GM18502 (cell line): ENCODE measurements around the gene DCC.

ENCODE experiments used
- ATAC-seq: cut with Tn5 transposase; IDR thresholded peaks from one replicate; pipeline ENCODE4 v1.9.1; 2021; ENCODE audit warnings: mild to moderate bottlenecking; ENCODE audit not compliant: unreplicated experiment, poor library complexity

Gene DCC

DNA sequence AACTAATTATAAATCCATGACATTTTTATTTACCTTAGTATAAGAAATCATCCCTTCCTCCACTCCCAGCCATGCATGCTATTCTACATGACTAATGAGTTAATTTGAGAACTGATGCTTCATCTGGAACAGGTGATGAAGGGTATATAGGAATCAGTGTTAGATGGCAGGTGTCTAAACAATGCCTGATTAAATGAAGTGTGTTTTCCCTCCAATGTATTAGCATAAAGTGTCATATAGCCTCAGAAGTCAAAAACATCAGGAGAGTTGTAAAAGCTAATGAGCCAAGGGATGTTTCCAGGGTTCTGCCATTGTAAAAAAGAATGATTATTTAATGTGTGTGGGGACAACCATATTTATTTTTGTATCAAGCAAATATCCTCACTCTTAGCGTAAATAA lies 913.8 kb downstream of the DCC start:
- no peak for ATAC-seq

DNA sequence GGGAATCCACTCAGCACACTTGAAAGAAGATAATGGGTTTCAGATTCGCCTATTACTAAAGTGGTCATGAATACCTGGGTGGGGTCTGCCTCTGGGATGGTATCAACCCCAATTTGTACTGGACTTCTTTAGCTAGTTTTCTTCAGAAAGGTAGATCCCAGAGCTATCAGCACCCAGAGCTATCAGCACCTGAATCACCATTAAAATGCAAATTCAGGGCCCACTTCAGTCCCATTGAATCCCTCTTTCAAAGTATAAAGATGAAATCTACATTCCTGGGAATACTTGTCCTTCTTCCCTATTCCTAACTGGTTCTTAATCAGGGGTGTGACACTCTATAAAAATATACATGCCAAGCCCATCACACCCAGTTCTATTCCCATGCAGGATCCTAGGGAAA lies 914.3 kb downstream of the DCC start:
- ATAC-seq: no peak

DNA sequence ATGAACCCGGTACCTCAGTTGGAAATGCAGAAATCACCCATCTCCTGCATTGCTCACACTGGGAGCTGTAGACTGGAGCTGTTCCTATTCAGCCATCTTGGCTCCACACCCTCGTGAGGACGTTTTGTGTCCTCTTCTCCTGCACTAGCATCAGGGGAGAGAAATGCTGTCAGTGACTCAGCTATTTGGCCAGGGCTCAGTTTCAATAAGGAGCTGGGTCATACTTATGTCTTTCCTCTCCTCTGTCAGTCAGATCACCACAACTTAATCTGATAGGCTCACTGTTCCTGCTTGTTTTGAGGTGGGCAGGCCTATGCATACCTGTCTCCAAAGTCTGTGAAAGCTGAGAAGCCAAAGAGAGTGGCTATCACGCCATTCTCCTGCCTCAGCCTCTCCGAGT lies 921.2 kb downstream of the DCC start:
- no peak for ATAC-seq

DNA sequence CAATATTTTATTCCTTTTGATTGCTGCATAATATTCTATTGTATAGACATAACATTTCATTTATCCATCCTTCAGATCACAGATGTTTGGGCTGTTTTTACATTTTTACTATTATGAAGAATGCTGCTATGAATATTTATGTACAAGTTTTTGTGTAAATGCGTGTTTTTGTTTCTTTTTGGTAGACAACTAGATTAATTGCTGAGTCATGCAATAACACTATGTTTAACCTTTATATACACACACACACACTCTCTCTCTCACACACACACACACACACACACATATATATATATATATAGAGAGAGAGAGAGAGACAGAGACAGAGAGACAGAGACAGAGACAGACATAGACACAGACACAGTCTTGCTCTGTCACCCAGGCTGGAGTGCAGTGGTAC lies 926.9 kb downstream of the DCC start:
- ATAC-seq: no peak

DNA sequence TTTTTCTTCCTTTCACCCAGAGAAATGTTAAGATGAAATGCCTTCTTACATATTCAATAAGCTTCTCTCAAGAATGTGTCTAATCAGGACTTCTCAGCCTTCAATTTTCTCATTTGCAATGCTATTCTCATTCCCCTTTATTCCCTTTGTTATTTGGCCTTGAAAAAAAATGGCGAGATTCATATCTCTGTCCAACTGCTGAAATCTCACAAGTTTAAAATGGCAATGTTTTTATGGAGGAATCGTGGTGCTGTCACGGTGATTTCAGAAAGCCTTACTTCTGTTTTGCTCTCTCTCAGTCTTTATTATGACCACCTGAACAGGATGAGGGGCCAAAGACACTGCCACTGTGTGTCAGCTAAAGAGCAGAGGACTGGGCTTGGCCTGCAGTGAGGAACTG lies 928.5 kb downstream of the DCC start:
- ATAC-seq: no peak

DNA sequence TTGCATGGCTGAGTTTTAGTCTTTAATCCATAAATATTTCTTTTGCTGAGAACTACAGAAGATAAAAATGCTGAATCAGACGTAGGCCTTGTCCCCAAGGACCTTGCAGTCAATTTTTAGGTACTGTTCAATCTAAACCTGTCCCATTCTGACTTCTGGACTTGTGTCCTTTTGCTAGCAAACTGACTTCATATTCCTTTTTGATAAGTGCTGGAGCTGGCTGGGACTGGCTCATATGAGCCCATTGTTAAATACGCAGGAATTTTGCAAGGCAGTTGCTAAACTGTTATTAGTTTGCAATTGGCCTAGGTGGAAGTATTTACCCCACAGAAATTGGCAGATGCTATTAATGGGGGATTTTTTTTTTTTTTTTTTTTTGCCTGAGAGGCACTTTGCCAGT lies 941.4 kb downstream of the DCC start:
- no peak for ATAC-seq

DNA sequence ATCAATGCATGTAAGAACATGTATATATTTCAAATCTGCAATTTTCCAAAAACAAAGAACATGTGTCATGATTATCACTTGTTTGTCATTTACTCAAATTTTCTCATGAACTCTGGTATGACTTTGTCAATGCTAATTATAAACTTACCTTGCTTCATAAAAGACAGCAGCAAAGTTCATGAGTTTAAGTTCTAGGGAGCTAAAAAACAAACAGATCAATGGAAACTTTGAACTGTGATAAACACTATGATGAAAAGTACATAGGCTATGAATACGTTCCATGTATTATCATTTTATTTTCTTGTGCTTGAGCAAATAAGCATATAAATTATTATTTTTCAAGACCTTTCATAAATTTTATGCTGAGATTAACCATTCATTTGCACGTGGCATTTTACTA lies 943.7 kb downstream of the DCC start:
- no peak for ATAC-seq

DNA sequence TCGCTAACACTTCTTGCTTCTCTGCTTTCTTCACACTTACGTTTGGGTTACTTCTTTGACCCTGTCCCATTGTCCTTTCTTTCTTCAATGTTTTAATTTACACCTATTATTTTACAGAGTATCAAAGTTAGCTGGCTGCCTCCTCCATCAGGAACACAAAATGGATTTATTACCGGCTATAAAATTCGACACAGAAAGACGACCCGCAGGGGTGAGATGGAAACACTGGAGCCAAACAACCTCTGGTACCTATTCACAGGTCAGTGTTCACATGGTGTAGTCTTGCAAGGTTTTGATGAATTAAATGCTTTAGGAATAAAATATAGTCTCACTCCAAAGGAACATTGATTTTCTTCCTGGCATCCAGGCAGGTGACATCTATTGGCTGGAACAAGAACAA lies 965.5 kb downstream of the DCC start:
- no peak for ATAC-seq

DNA sequence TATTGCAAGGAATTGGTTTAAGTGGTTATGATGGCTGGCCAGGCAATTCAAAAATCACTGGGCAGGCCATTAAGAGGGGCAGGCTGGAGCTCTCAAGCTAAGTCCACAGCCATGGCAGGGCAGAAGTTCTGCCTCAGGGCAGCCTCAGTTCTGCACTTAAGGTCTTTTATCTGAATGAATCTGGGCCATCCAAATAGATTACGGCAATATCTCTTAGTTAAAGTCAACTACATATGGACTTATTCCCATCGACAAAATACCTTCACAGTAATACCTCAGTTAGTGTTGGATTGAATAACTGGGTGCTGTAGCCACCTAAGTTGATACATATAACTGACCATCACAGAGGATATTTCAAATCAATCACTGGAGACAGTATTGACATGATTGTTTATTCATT lies 979.6 kb downstream of the DCC start:
- no peak for ATAC-seq

DNA sequence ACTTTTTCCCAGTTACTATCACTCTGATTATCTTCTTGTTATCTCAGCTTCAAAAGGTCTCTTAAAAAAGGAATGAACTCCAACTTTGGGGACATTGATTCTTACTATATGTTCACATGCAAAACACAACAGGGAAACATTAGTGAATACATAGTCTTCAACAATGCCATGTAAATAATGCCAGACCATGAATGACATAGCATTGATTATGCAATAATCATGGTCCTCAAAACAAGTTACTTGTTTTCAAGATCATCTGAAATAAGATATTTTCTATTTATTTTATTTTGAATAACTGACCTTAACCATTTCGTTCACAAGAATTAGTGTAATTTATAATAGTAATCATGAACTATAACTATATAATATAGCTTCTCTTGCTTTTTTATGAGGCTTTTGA lies 982.2 kb downstream of the DCC start:
- ATAC-seq: no peak

DNA sequence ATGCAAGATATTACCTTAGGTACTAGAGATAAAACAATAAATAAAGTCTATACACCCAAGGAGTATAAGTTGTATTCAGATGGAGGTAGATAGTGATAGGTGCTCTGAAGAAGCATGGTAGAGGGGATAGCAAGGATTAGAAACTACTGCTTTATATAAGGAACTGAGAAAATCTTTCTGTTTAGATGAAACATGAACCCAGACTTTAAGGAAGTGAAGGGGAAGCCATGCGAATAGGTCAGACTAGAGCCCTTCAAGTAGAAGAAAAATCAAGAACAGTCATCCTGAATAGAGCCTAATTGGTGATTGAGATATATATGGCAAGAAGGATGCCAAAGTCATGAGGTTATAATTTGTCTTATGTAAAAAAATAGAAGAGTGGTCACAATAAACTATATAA lies 984.4 kb downstream of the DCC start:
- no peak for ATAC-seq

DNA sequence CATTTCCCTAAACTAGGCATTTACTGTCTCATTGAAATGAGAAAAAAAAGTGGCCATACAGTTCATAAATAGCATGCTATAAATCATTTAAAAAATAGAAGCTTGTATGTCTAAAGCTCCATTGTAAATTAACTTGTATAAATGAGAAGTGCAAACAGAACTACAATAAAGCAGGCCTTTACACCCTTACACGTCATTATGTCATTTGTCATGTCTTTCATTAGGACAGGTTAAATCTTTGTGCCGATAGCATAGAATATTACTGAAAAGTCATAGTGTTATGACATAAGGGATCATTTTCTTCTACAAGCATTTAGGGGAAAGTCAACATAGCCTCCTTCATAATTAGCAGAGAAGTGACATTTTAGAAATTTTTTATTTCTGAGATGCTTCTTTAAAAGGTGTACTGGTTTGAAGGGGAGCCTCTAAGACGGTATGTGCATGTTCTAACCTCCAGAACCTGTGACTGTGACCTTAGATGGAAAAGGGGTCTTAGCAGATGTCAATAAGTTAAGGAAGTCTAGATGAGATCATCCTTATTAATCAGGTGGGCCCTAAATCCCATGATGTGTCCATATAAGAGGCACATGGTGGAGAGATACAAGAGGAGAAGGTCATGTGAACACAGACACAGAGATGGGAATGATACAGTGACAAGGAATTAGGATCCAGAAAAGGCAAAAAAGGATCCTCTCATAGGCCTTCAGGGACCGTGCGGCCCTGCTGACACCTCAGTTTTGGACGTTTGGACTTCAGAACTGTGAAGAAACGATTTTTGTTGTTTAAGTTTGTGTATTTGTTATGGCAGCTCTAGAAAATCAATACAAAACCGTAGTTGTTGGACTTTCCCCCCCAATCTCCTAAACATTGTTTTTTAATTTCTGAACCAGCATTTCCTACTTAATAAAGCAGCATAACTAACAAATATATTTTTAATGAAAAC lies 1020.8 kb downstream of the DCC start:
- no peak for ATAC-seq

DNA sequence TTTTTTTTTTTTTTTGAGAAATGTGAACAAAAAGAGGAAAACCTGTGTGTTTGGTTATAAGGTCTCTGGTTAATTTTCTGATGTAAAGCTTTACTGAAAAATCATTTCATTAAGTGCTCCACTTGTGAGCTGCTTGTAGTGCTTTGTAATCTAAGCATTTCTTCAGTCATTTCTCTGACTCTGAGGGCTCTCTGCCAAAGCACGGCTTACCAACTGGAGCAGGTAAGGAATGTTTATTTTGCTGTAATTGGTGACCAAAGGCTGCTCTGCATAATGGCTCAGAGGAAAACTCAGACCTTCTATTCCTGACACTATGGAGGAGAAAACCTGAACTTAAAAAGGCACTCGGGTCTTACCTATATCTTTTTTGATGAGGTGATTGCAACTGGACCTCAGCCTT lies 1035.6 kb downstream of the DCC start:
- ATAC-seq: no peak

DNA sequence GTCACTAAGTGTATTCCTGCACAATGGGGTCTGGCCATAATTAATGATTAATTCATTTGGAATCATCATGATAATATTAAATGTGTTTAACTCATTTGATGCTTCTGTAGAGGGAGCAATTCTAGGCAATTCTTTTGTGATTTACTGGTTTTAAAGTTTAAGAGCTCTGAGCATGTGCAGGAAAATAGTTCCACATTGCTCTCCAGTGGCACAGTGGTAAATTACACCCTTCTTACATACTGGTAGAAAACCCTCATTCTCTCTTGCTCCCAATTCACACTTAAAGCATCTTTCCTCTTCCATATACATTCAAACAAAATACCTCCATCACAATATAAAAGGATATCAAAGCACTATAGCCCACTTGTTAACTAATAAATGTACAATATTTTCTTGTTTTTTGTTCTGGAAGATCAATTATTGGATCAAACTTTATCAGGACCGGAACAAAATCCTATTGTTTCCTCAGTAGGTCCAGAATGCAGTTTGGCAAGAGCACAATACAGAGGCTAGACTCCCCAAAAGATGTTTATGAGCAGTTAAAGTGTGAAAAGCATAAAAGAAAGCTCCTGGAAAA lies 1040.2 kb downstream of the DCC start:
- ATAC-seq: no peak

DNA sequence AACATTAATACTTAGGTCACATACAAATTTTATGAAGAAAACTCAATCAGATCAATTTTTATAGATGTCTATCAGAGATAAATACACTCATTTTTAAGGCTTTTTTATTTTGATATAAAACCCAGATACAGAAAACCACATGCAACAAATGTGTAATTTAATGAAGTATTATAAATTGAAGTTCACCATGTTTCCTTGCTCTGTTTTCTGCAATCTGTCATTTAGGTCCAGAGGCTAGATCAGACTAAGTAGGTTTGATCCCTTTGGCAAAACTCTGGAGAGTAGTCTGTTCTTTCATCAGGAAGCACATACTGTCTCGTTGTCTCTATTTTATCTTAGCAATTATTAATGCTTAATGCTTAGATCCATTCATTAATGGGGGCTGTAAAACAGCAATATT lies 1042.9 kb downstream of the DCC start:
- ATAC-seq: no peak

DNA sequence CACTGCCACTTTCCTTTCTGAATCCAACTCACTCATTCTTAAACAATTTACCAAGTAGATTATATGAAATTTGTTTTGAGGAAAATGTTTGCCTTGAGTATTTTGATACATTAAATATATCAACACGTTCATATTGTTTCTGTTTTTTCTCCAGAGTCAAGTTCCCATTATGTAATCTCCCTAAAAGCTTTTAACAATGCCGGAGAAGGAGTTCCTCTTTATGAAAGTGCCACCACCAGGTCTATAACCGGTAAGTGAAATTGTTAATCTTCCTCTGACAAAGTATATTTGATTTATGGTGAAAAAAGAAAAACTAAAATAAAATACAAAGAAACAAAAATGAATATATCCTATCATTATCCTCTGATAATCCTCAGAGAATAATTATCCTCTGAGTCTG lies 1045.9 kb downstream of the DCC start:
- ATAC-seq: no peak

DNA sequence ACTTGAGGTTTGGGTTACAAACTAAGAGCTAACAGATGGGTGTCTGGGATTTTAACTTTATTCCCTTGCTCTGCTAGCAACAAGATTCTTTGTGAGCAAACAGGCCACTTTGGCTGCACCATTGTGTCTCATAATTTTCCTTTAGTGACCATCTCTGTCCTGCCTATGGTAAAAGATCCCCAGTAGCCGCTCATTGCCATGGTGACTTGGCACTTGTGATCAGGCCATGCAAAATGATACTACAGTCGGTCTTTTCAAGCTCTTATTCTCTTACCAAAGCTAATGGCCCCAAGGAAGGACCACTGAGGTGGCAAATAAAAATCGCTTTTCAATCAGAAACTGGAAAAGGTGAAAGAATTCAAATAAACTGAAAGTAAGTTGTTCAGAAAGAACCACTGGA lies 1047.6 kb downstream of the DCC start:
- no peak for ATAC-seq

DNA sequence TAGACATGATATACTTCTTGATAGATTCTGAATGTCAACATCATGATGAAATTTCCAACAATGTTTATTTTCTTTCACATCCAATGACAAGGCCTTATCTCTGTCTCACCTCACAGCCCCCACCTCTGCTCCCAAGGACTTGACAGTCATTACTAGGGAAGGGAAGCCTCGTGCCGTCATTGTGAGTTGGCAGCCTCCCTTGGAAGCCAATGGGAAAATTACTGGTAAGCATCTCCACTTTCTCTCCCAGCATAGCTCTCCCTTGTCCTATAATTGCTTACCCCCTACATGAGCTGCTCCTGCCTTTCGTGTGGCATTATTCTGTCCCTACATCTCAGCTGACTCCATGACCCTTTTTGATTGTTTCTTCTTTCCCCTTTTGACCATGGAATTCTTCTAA lies 1062.7 kb downstream of the DCC start:
- ATAC-seq: no peak

DNA sequence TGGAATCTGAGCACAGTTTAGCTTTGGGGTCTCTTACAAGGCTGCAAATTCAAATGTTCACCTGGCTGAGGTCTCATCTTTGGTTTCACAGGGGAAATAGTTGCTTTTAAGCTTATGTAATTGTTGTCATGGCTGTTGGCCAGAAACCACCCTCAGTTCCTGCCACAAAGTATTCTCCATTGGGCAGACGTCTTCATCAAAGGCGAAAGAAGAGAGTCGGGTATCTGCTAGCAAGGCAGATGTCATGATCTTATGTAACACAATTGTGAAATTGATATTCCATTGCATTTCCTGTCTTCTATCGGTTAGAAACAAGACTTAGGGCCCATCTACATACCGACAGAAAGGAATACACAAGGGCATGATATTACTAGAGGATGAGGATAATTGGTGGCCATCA lies 1068.3 kb downstream of the DCC start:
- ATAC-seq: no peak

DNA sequence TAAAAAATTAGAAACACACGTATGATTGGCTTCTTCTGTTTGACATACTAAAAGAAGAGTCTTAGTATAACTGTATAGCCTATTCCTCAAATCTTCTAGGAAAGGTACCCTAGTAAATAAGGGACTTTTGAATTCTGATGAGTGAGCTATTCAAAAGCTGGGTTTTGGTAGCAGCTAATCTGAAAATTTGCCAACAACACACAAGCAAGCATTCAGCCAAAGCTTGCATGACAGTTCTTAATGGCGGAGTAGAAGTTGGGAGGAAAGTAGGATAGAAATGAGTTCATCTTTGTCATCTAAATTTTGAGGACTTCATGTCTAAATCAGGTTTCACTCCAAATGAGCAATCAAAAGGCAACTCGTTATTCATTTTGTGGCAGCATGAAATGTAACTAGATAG lies 1071.5 kb downstream of the DCC start:
- no peak for ATAC-seq

DNA sequence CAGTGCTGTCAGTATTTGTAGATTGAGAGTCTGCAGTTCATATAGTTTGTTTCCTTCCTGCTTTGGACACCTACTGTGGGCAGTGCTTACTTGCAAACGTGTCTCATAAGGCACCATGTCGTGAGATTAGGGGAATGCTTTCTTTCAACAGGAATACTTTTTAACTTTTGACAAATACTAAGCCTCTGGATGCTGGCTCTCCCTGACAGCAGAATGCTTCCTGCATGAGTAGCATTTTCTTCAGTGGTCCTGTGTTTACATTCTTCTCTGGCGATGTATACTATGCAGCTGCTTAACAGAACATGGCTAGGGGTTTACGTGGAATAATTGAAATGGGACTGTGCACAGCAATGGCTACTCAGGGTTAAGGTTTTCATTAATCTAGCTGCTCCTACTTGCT lies 1077.0 kb downstream of the DCC start:
- ATAC-seq: no peak

DNA sequence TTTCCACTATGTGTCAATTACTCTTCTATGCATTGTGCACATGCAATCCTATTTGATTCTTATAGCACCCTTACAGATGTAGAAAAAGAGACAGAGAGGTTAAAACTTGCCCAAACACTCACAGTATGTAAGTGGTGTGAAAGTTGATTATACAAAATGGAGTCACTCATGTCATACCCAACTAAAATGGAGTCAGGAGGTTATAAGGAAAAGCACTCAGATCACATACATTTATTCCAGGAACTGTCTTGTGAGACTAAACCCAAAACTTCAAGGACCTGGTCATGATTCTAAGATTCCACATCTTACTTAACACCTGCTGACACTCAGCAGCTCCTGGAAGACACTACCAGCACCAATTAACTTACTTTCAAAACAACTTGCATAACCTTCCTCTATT lies 1081.9 kb downstream of the DCC start:
- ATAC-seq: no peak
